CD4-positive, alpha-beta T cell treated with Interleukin-15 for 1 hour (primary cell): ENCODE measurements around the gene UHRF2.
A peak's percentile ranks its signal among the peaks of the same experiment; 100 is the strongest.
"Not testable (repeated sequence)": the region's sequence is repeated elsewhere in the genome, so short reads cannot be mapped to it uniquely, and the experiment has no call there.

ENCODE experiments used
- DNase-seq: peaks from one replicate; pipeline ENCODE4 v3.0.0-alpha.2; 2020

The UHRF2 gene

GRCh38 chr9:6412487-6413364 is at the start of gene UHRF2:
TSS of gene UHRF2 (plus strand) at chr9:6413199. CDS start at chr9:6413491, 292 bp downstream.
- peak; percentile 99 for DNase-seq

- no peak for DNase-seq
Observed at GRCh38 chr9:6367128-6367890, 45.7 kb upstream of the UHRF2 start.

GRCh38 chr9:6368831-6369230 is 44.2 kb upstream of the UHRF2 start:
- no peak for DNase-seq

GRCh38 chr9:6381477-6382012 is 31.5 kb upstream of the UHRF2 start:
- DNase-seq = not testable (repeated sequence)

GRCh38 chr9:6382681-6383080 is 30.3 kb upstream of the UHRF2 start:
- DNase-seq = no peak

GRCh38 chr9:6383551-6384225 is 29.3 kb upstream of the UHRF2 start:
- no peak for DNase-seq

GRCh38 chr9:6384732-6385131 is 28.3 kb upstream of the UHRF2 start:
- no peak for DNase-seq

- no peak for DNase-seq
Observed at GRCh38 chr9:6399071-6399470, 13.9 kb upstream of the UHRF2 start.

GRCh38 chr9:6405371-6405770 is 7.6 kb upstream of the UHRF2 start:
- DNase-seq = no peak

- no peak for DNase-seq
Observed at GRCh38 chr9:6407778-6408177, 5.2 kb upstream of the UHRF2 start.

- DNase-seq = no peak
Observed at GRCh38 chr9:6408320-6408719, 4.7 kb upstream of the UHRF2 start.

- no peak for DNase-seq
Observed at GRCh38 chr9:6409811-6410210, 3.2 kb upstream of the UHRF2 start.

GRCh38 chr9:6410633-6411032 is 2.4 kb upstream of the UHRF2 start:
- no peak for DNase-seq

GRCh38 chr9:6413365-6414246 is 607 bp downstream of the UHRF2 start:
- DNase-seq = peak; percentile 18

GRCh38 chr9:6414247-6414641 is 1.2 kb downstream of the UHRF2 start:
- DNase-seq = no peak

- DNase-seq = no peak
Observed at GRCh38 chr9:6415266-6415665, 2.3 kb downstream of the UHRF2 start.

GRCh38 chr9:6417186-6417585 is 4.2 kb downstream of the UHRF2 start:
- DNase-seq = no peak

- DNase-seq = no peak
Observed at GRCh38 chr9:6418764-6419163, 5.8 kb downstream of the UHRF2 start.

- DNase-seq = no peak
Observed at GRCh38 chr9:6424940-6425339, 11.9 kb downstream of the UHRF2 start.

GRCh38 chr9:6426117-6426516 is 13.1 kb downstream of the UHRF2 start:
- no peak for DNase-seq

GRCh38 chr9:6428940-6429889 is 16.2 kb downstream of the UHRF2 start:
- no peak for DNase-seq
